HG03432 (cell line): ENCODE measurements around the gene PLAGL1.
A peak's percentile ranks its signal among the peaks of the same experiment; 100 is the strongest.

Experiments used
- ATAC-seq: cut with Tn5 transposase; IDR thresholded peaks from one replicate; pipeline ENCODE4 v1.9.1; 2021; ENCODE audit warnings: mild to moderate bottlenecking, moderate library complexity; ENCODE audit not compliant: unreplicated experiment

The PLAGL1 gene

GRCh38 chr6:143966312-143966711, 41.7 kb downstream of the PLAGL1 start:
- no peak for ATAC-seq

- no peak for ATAC-seq
These were observed 42.4 kb downstream of the PLAGL1 start for GRCh38 chr6:143965503-143966171.

DNA sequence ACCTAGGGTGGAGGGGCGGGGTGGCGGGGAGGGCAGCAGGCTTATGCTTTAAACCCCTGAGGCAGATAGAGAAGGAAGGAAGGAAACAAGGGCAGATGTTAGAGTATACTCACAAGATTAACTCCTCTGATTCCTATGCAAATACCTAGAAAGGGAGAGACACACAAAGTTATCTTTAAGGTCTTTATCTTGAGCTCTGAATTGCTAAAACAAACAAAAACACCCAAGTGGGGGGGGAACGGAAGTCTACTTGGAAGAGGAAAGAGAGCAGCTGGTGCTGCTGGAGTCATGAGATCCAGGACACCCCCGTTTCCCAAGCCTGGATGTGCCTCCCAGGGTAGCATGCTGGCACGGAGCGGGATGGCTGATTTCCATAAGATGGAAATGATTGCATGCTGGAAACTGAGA, 43.4 kb downstream of the PLAGL1 start:
- ATAC-seq, result no peak

GRCh38 chr6:143963158-143963919, 44.7 kb downstream of the PLAGL1 start:
- no peak for ATAC-seq

DNA sequence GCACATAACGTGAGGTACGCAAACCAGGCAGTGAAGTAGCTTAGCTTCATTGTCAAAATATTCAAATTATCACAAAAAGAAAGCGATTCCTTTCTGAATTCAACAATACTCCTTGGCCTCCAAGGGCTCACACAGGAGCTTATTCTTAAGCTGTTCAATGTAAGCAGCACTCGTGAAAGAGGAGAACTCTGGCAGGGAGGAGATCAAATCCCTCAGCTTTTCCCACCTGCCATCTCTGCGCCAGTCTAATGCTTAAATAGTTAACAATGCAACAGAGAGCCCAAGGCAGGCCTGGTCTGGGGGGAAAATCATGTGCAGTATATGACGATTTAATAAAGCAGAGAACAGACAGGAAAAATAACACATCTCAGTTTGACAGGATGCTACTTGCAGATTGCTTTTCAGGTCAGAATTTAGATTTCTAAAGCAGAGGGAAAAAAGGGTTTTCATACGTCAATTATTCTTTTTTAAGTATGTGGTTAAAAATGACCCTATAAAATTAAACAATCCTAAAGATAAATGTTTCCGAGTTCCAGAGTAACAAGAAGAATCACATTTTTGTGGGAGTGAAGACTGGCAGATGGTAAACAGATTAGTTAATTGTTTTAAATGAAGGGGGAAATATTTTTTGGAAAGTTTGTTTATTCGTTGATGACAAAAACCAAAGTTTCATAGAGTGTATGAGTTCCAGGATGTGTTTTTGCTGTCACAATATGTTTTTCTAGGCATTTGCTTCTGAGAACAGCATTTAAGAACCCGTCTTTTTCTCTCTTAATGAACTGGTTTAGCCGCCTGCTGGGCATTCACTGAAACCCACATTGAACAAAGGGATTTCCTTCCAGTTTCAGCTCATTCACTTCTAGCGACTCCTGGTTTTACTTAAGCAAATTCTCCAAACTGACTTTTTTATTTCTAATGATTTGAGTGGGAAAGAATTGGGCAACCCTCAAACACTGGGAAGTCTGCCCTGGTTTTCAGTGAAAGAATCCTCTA, 45.9 kb downstream of the PLAGL1 start:
- ATAC-seq, result no peak

- no peak for ATAC-seq
These were observed 47.0 kb downstream of the PLAGL1 start for GRCh38 chr6:143961066-143961465.

- no peak for ATAC-seq
These were observed 48.1 kb downstream of the PLAGL1 start for GRCh38 chr6:143959927-143960326.

GRCh38 chr6:143958839-143959399, 49.1 kb downstream of the PLAGL1 start:
- ATAC-seq, result no peak

DNA sequence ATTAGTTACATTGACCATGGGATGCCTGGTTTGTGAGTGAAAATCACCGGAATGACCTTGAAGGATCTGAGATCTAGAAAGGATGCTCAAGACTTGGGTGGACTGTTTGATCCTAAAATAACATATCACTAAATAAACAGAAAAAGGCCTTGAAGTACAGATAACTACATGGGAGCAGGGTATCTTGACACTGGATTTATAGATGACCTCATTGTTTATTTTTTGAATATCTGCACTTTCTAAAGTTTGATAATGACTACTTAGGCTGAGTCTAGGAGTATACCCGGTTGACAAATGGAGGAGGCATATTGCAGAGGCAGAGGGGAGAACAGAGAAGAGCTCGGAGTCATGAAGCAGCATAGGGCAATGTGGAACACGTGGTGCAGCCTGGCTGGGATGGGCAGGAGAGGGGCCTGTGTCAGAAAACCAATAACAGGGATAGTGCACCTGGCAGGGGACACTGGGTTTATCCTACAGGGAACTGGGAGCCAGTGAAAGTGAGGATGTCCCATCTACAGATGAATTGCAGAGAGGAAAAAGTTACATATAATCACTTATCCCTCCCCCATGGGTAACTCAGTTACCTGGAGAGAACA, 50.3 kb downstream of the PLAGL1 start:
- no peak for ATAC-seq

GRCh38 chr6:143955971-143956370, 52.1 kb downstream of the PLAGL1 start:
- no peak for ATAC-seq

DNA sequence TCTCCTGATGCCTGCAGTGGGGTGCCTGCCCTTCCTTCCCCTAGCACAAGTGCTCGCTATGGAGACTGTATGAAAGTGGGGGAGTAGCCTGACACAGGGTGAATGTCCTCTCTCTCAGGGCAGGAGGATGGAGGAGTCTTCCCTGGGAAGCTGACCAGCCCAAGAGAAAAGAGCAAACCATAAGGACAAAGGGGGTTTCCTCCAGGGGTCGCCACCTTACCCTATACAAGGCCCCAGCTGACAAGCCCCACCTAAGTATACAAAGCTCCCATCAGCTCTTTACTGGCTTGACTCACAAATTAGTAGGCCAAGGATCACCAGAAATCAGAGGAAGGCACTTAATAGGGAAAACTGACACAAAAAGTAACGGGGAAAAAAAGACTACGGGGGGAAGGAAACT, 54.1 kb downstream of the PLAGL1 start:
- ATAC-seq, result no peak

DNA sequence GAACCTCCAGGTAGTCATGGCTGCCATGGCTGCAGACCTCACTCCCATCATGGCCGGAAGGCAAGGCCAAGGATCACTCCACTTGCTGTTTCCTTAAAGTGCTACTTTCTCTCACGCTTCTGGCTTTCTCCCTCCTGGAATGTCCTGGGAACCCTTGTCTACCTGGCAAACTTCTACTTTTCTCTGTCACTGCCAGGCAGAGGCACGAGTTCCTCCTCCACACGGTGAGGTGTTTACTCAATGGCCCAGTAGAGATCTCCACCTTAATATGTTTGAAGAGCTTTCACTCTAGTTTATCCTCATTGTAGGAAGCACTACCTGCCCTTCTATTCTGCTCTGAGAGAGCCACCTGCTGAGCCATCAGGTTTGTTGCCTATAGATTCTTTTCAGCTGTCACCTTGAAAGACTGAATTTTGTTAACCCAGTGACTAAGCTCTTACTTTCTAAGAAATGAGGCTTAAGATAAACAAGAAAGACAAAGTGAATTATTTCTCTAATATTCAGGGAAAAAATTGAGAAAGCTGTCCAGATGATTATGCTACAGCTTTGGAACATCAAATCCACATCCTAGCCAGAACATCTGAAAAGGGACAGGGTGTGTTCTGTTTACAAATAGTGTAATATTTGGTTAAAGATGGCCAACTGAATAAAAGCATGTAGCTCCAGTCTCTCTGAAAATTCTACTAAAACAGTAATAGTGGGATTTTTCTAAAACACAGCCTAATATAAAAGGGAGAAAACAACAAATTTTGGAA, 54.9 kb downstream of the PLAGL1 start:
- no peak for ATAC-seq

DNA sequence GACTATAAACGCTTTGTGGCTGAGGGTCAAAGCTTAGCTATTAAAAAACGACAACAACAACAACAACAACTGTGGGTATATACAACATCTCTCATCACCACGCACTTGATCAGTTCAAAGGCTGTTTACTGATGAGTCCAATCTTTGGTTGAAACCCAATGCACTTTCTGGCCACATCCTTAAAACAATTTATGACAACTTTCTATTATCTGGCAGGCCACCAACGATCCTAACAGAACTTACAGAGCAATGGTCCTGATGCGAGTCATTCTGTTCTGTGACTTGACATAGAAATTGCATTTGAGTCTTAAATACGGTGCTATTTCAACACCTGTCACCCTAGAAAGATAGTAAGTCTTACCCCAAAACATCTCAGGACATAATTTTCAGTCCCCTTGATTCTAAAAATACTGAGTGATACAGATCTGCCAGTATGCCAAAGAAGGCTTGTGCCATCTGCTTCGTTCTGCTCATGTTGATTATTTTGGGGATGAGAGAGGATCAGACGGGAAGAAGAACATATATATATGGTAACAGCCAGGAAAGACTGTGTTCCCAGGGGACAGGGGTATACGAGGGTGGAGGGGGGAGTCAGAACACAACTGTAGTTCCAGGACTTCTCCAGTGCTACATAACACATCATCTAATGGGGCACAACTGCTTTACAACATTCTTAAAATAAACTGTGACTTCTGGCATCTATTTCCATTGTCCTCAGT, 55.8 kb downstream of the PLAGL1 start:
- no peak for ATAC-seq

DNA sequence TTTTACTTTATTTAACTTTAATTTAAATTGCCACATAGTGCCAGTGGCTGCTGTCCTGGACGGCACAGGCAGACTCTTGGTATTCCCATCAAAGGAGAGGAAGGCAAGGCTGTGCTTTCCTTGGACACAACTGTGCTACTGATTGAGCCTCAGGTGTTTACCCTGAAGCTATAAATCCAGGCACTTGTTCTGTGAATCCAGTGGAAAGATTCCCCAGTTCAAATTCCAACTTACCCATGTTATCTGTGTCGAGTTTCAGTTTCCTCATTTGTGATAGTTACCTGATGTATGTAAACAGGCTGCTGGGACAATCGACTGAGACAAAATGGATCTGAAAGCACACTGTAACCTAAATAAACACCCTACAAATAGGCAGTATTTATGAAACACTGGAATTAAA, 57.2 kb downstream of the PLAGL1 start:
- ATAC-seq, result no peak

DNA sequence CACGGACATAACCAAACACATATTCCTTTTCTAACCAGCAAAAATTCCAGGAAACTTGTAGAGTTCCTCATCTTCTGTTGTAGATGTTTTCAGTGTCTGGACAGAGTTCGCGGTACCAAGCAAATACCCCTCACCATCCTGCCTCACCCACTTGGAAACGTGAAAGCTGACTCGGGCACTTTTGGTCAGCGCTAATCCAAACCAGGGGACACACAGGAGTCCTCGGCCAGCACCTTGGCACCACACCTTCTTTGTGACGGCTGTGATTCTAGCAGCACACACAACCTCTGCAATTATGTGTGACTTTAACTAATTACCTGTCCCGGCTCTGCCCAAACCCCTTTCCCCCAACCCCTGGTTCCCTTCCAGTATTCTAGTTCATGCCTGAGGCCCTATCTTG, 58.1 kb downstream of the PLAGL1 start:
- no peak for ATAC-seq

DNA sequence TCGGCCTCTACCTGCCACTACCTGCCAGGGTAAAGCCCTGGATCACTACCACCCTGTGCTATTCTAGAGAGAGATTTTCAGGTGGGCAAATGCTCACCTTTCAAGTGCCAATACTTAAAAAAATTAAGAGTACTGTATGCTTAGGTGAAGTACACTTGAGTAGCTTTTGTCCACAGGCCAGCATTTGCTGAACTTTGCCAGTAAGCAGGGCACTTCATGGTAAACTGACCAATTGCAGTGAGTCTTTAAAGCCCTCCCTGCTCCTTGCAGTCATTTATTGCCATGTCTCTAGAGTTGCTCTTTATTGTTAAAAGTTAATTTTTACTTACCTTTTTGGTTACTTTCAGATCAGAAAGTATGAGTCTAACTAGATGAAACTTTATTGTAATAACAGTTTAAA, 58.5 kb downstream of the PLAGL1 start:
- ATAC-seq, result no peak

- ATAC-seq, result no peak
These were observed 59.9 kb downstream of the PLAGL1 start for GRCh38 chr6:143948208-143948607.

- peak; percentile 72 for ATAC-seq
These were observed 66.0 kb downstream of the PLAGL1 start for GRCh38 chr6:143941852-143942627.
